IMR-90 (cell line): Measurements from ENCODE around the gene KIF22. TPM values are rescaled to one million over a fixed set of nuclear protein-coding genes. Genes with fewer than 3 reads are reported as not detected.

Source experiments
- ATAC-seq: fragments of 200-7000 bp; cut with Tn5 transposase; 2 replicates; pipeline ENCODE4 v1.9.1; 2020; ENCODE audit warnings: low read depth, mild to moderate bottlenecking, moderate library complexity
- BruUV-seq: library from RNA; stranded (reverse); fragments of 400-500 nt; replicated peaks from 2 replicates; lab custom pipeline; 2021; lab: Mats Ljungman, UMichigan
- CTCF ChIA-PET: fragments of 300-600 bp; formaldehyde crosslinking; extraction: SDS; loops from one replicate; lab custom pipeline; 2021; ENCODE audit warnings: antibody characterized with exemption; lab: Yijun Ruan, JAX
- POLR2A ChIA-PET: fragments of 300-600 bp; sonication (Branson Sonifier 250); formaldehyde crosslinking; loops from one replicate; lab custom pipeline; 2022; ENCODE audit warnings: antibody characterized with exemption; ENCODE audit not compliant: unreplicated experiment; lab: Charles Lee
- DNase-seq: peaks from one replicate; pipeline ENCODE4 v3.0.0; 2013
- H2AFZ ChIP-seq: replicated peaks from 2 replicates; pipeline ENCODE3; 2013; ENCODE audit warnings: low read length, mild to moderate bottlenecking; ENCODE audit not compliant: poor library complexity
- H2AK5ac ChIP-seq: 2 replicates; pipeline ENCODE4 v1.6.1; 2013; ENCODE audit warnings: low read depth, low read length, inconsistent platforms
- H2AK9ac ChIP-seq: replicated peaks from 2 replicates; pipeline ENCODE3; 2013; ENCODE audit warnings: mild to moderate bottlenecking, low read depth, low read length, moderate library complexity; ENCODE audit not compliant: poor library complexity
- H2BK120ac ChIP-seq: 2 replicates; pipeline ENCODE4 v1.6.1; 2013; ENCODE audit warnings: low read depth, low read length, inconsistent platforms
- H2BK15ac ChIP-seq: 3 replicates; pipeline ENCODE4 v1.6.1; 2013; ENCODE audit warnings: low read depth, low read length, inconsistent platforms
- H2BK20ac ChIP-seq: 2 replicates; pipeline ENCODE4 v1.6.1; 2013; ENCODE audit warnings: low read depth, mild to moderate bottlenecking, inconsistent platforms, low read length, moderate library complexity
- H2BK5ac ChIP-seq: 2 replicates; pipeline ENCODE4 v1.6.1; 2013; ENCODE audit warnings: mild to moderate bottlenecking, low read depth, low read length, inconsistent platforms; ENCODE audit not compliant: poor library complexity, severe bottlenecking
- H3K14ac ChIP-seq: replicated peaks from 2 replicates; pipeline ENCODE4 v1.6.1; 2013; ENCODE audit warnings: low read depth, low read length, inconsistent platforms
- H3K18ac ChIP-seq: 2 replicates; pipeline ENCODE4 v1.6.1; 2013; ENCODE audit warnings: low read depth, low read length, control low read depth
- H3K23ac ChIP-seq: 2 replicates; pipeline ENCODE4 v1.6.1; 2013; ENCODE audit warnings: low read depth, low read length, inconsistent platforms
- H3K27ac ChIP-seq: 2 replicates; pipeline ENCODE4 v1.5.1; 2013; ENCODE audit warnings: mild to moderate bottlenecking, control low read depth, low read length; ENCODE audit not compliant: insufficient read depth
- H3K27me3 ChIP-seq: 2 replicates; pipeline ENCODE4 v1.6.1; 2013; ENCODE audit warnings: low read length; ENCODE audit not compliant: control insufficient read depth, insufficient read depth
- H3K36me3 ChIP-seq: 2 replicates; pipeline ENCODE4 v1.6.1; 2013; ENCODE audit warnings: low read length, mixed read lengths; ENCODE audit not compliant: control insufficient read depth, insufficient read depth
- H3K4ac ChIP-seq: 2 replicates; pipeline ENCODE4 v1.6.1; 2013; ENCODE audit warnings: low read depth, low read length, inconsistent platforms
- H3K4me1 ChIP-seq: 2 replicates; pipeline ENCODE4 v1.6.1; 2013; ENCODE audit warnings: low read length, mixed read lengths; ENCODE audit not compliant: control insufficient read depth, insufficient read depth
- H3K4me2 ChIP-seq: 2 replicates; pipeline ENCODE4 v1.6.1; 2013; ENCODE audit warnings: low read depth, mild to moderate bottlenecking, control low read depth, low read length, moderate library complexity
- H3K4me3 ChIP-seq: 2 replicates; pipeline ENCODE4 v1.5.1; 2013; ENCODE audit warnings: low read depth, mild to moderate bottlenecking, control low read depth, low read length, moderate library complexity; ENCODE audit not compliant: insufficient read depth
- H3K56ac ChIP-seq: 2 replicates; pipeline ENCODE4 v1.6.1; 2013; ENCODE audit warnings: low read length, inconsistent platforms; ENCODE audit not compliant: insufficient read depth; ENCODE audit errors: extremely low read depth
- H3K79me1 ChIP-seq, 2 experiments: 2 replicates each; pipeline ENCODE4 v1.6.1; 2013; ENCODE audit warnings: low read length in 2 of 2, inconsistent platforms in 1 of 2, low read depth in 1 of 2
- H3K9ac ChIP-seq: 2 replicates; pipeline ENCODE4 v1.6.1; 2013; ENCODE audit warnings: low read depth, low read length, control low read depth
- H3K9me1 ChIP-seq: 2 replicates; pipeline ENCODE4 v1.6.1; 2013; ENCODE audit warnings: low read length, inconsistent platforms; ENCODE audit not compliant: insufficient read depth
- H3K9me3 ChIP-seq: 2 replicates; pipeline ENCODE4 v1.6.1; 2013; ENCODE audit warnings: low read length; ENCODE audit not compliant: control insufficient read depth, insufficient read depth
- H4K20me1 ChIP-seq: 2 replicates; pipeline ENCODE4 v1.6.1; 2013; ENCODE audit warnings: low read length, inconsistent platforms; ENCODE audit not compliant: insufficient read depth
- H4K5ac ChIP-seq: 2 replicates; pipeline ENCODE4 v1.6.1; 2013; ENCODE audit warnings: mild to moderate bottlenecking, low read depth, low read length, control low read depth
- H4K8ac ChIP-seq, 2 experiments: 2 replicates each; pipeline ENCODE4 v1.6.1; 2013; ENCODE audit warnings: low read depth in 2 of 2, low read length in 2 of 2, control low read depth in 1 of 2, inconsistent platforms in 1 of 2
- H4K91ac ChIP-seq: 2 replicates; pipeline ENCODE4 v1.6.1; 2013; ENCODE audit warnings: low read depth, low read length, inconsistent platforms; ENCODE audit not compliant: insufficient read depth
- MXI1 ChIP-seq: IDR thresholded peaks from 2 replicates; pipeline ENCODE4 v1.6.1; 2012; ENCODE audit warnings: low read depth, mild to moderate bottlenecking, low read length, moderate library complexity, borderline replicate concordance
- WGBS, 2 experiments: methylation state at CpG; one replicate each; pipeline versions ENCODE4 v1.1.5 to v1.1.7; 2013; ENCODE audit warnings: missing lambda C conversion rate in 2 of 2; ENCODE audit not compliant: insufficient read length in 1 of 2; ENCODE audit errors: extremely low coverage in 2 of 2; 5-methylcytosine and 5-hydroxymethylcytosine counted together
- dilution Hi-C: fragments of 300-500 bp; cut with HindIII; formaldehyde crosslinking; loops from one replicate; pipeline ENCODE4 v1.14.3; 2018; ENCODE audit warnings: low sequenced_read_pairs; ENCODE audit not compliant: unreplicated experiment
- in situ Hi-C: fragments of 300-500 bp; cut with MboI; formaldehyde crosslinking; loops from 3 replicates; pipeline ENCODE4 v1.14.3; 2019; ENCODE audit warnings: low sequenced_read_pairs, inconsistent platforms, mixed read lengths
- intact Hi-C: fragments of 100-400 bp; cut with micrococcal nuclease; formaldehyde crosslinking; loops from 2 replicates; pipeline ENCODE4 v1.10.0; 2022
- polyA plus RNA-seq, 3 experiments: library from polyadenylated mRNA; depleted of rRNA; stranded (reverse); fragments of >200 nt; gene quantifications; 2 replicates each; pipeline ENCODE4 v1.2.3, GENCODE V29; 2012; ENCODE audit warnings: low replicate concordance in 1 of 3
- total RNA-seq: library from RNA; depleted of rRNA; stranded (reverse); fragments of >200 nt; gene quantifications from 2 replicates; pipeline ENCODE4 v1.2.3, GENCODE V29; 2012

The KIF22 gene
- total and polyA plus RNA-seq, 2 of the 4 experiments (the other 2 are of a cell fraction) = 43.0 to 65.1 TPM

GRCh38 chr16:29813644-29814562 is 23.4 kb downstream of the KIF22 start:
- 66% methylated on average over 6 of the region's 24 CpGs; no CpG with 5 or more reads in 1 of the 2 experiments for WGBS, 2 experiments
- no TSS peak for BruUV-seq
- Histone ChIP-seq H3K18ac (no peak overlapping the region), H4K91ac (peak overlapping the region; percentile 15; the same call in 1 of the 2 replicates), H4K20me1 (peaks cover 18% of the 10 kb centered on the region), H3K27ac (no peak overlapping the region), H3K4me3 (no peak overlapping the region), H2BK20ac (no peak overlapping the region), H3K9me1 (peaks cover 11% of the 10 kb centered on the region), H3K23ac (no peak overlapping the region), H3K56ac (no peak overlapping the region), H2AFZ (peak overlapping the region; percentile 12), H3K36me3 (peaks cover 7% of the 10 kb centered on the region), H3K79me1 (peaks cover 13 to 57% of the 10 kb centered on the region in 2 experiments), H4K8ac (no peak overlapping the region; a peak in 2 of 4 replicates), H3K9me3 (no peaks in the 10 kb centered on the region), H2BK15ac (no peak overlapping the region), H3K14ac (no peak overlapping the region), H4K5ac (no peak overlapping the region), H2BK5ac (no peak overlapping the region), H2AK5ac (peak overlapping the region; percentile 84), H3K27me3 (no peaks in the 10 kb centered on the region), H3K9ac (no peak overlapping the region), H3K4ac (0 out of 2 replicates have a peak overlapping the region, but pooled peaks have one; percentile 21), H3K4me1 (peaks cover 23% of the 10 kb centered on the region), H3K4me2 (no peak overlapping the region), H2BK120ac (no peak overlapping the region), H2AK9ac (peak overlapping the region; percentile 96)
- no peak for TF ChIP-seq MXI1
- DNase-seq (no peak), ATAC-seq (no peak)
- dilution Hi-C loops = no loop called here
- in situ Hi-C loops = no loop called here
- ChIA-PET CTCF (interaction anchor here (0.6 kb wide), 1 partner anchor 89 kb away, joined by 3 read pairs; no protein-coding TSS in a partner anchor), POLR2A (interaction anchor here (0.5 kb wide), 1 partner anchor 8 kb away, joined by 4 read pairs; no protein-coding TSS in a partner anchor)
- intact Hi-C loops = loop anchor here (2.0 kb wide), 1 partner anchor 185 kb away; no protein-coding TSS in a partner anchor
